ENCODE data around the gene UNCX. TPM values are rescaled to one million over a fixed set of nuclear protein-coding genes. Genes with fewer than 3 reads are reported as not detected.
A peak's percentile ranks its signal among the peaks of the same experiment; 100 is the strongest.

The UNCX gene
- total RNA-seq, 1 donor from 2014 or later: not detected

- TF ChIP-seq CTCF (IDR thresholded peaks at IDR 0.05; ENCODE audit: borderline replicate concordance): no peak
- H3K4me1 ChIP-seq: peaks cover 53% of the 10 kb centered on the region
- DNase-seq: no peak
Observed at GRCh38 chr7:1243964-1244416, 11.3 kb downstream of the UNCX start.

DNA sequence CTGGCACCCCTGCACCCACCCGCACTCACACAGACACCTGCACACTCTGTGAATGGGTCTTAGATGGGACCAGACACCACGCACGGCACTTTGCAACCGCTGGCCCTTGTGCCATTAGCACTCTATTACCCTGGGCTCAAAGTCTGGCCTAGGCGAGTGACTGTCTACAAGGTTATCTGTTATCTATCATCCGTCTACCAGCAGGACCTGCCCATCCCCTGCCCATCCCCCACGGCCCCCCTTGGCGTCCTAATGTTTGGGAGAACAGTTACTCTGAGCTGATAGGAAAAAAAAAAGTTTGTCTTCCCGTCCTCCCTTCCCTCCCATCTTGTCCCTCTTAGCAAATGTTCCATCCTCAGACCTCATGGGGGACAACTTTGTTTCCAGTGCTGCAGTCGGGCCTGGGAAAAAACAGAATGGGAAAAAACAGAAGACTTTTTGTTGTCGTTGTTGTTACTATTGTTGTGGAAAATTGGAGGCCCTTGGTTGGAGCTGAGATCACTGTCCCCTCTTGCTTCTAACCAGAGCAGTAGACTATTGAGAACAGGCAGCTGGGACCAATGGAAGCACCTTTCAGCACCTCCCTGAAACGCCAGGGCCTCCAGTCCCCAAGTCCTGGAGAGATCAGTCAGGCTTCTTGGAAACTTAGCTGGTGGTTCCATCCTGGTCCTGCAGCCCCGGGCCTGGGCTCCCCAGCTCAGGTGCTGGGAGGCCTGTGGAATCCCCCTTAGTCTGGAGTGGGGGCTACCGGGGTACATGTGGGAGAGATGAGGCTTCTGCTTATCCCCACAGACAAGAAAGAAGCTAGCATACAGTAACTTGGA lies 12.2 kb downstream of the UNCX start:
- H3K36me3 ChIP-seq: no peaks in the 10 kb centered on the region
- TF ChIP-seq CTCF (IDR thresholded peaks at IDR 0.05; ENCODE audit: borderline replicate concordance): no peak
- intact Hi-C loops (cut with micrococcal nuclease): no loop called here
- H3K9me3 ChIP-seq (replicated peaks): no peaks in the 10 kb centered on the region
- H3K4me3 ChIP-seq: no peak overlapping the region
- no peak for DNase-seq
- H3K27ac ChIP-seq (replicated peaks): no peak overlapping the region
- H3K4me1 ChIP-seq: peaks cover 58% of the 10 kb centered on the region
- peaks cover 100% of the 10 kb centered on the region for H3K27me3 ChIP-seq (ENCODE audit: low read depth)

More at GRCh38 chr7:1243964-1244416, 11.3 kb downstream of the UNCX start:
- no peak overlapping the region for H3K4me3 ChIP-seq
- intact Hi-C loops (cut with micrococcal nuclease): no loop called here
- H3K27me3 ChIP-seq (ENCODE audit: low read depth): peaks cover 100% of the 10 kb centered on the region
- no peaks in the 10 kb centered on the region for H3K36me3 ChIP-seq
- H3K27ac ChIP-seq (replicated peaks): no peak overlapping the region
- H3K9me3 ChIP-seq (replicated peaks): no peaks in the 10 kb centered on the region

GRCh38 chr7:1245524-1246050 lies 12.9 kb downstream of the UNCX start:
- intact Hi-C loops (cut with micrococcal nuclease): no loop called here
- H3K27ac ChIP-seq (replicated peaks): no peak overlapping the region
- no peak for TF ChIP-seq CTCF (IDR thresholded peaks at IDR 0.05; ENCODE audit: borderline replicate concordance)
- H3K36me3 ChIP-seq: no peaks in the 10 kb centered on the region
- peaks cover 100% of the 10 kb centered on the region for H3K27me3 ChIP-seq (ENCODE audit: low read depth)
- no peak for DNase-seq
- H3K9me3 ChIP-seq (replicated peaks): no peaks in the 10 kb centered on the region
- no peak overlapping the region for H3K4me3 ChIP-seq
- H3K4me1 ChIP-seq: peaks cover 58% of the 10 kb centered on the region

- Histone ChIP-seq H3K27ac (replicated peaks) (no peak overlapping the region), H3K9me3 (replicated peaks) (no peaks in the 10 kb centered on the region), H3K4me3 (no peak overlapping the region), H3K4me1 (peaks cover 51% of the 10 kb centered on the region), H3K36me3 (no peaks in the 10 kb centered on the region), H3K27me3 (ENCODE audit: low read depth) (peaks cover 100% of the 10 kb centered on the region)
- TF ChIP-seq CTCF (IDR thresholded peaks at IDR 0.05; ENCODE audit: borderline replicate concordance): no peak
- no peak for DNase-seq
- intact Hi-C loops (cut with micrococcal nuclease): no loop called here
Observed at GRCh38 chr7:1246160-1246870, 13.6 kb downstream of the UNCX start.

GRCh38 chr7:1246871-1247526 lies 14.3 kb downstream of the UNCX start:
- H3K36me3 ChIP-seq: no peaks in the 10 kb centered on the region
- no peaks in the 10 kb centered on the region for H3K9me3 ChIP-seq (replicated peaks)
- no peak overlapping the region for H3K27ac ChIP-seq (replicated peaks)
- no peak for TF ChIP-seq CTCF (IDR thresholded peaks at IDR 0.05; ENCODE audit: borderline replicate concordance)
- H3K4me1 ChIP-seq: peaks cover 44% of the 10 kb centered on the region
- intact Hi-C loops (cut with micrococcal nuclease): no loop called here
- H3K4me3 ChIP-seq: peak overlapping the region; percentile 6
- H3K27me3 ChIP-seq (ENCODE audit: low read depth): peaks cover 100% of the 10 kb centered on the region
- DNase-seq: no peak

Data from left ventricle myocardium inferior (tissue), 1 donor.